ENCODE measurements around the gene ACTMAP. TPM values are rescaled to one million over a fixed set of nuclear protein-coding genes. Genes with fewer than 3 reads are reported as not detected.
A peak's percentile ranks its signal among the peaks of the same experiment; 100 is the strongest.
"Not testable (repeated sequence)": the region's sequence is repeated elsewhere in the genome, so short reads cannot be mapped to it uniquely, and the experiment has no call there.

The ACTMAP gene
- total RNA-seq, result 10 to 100 TPM; 13.7 to 18.2 TPM

- peaks cover 29% of the 10 kb centered on the region for H3K36me3 Mint-ChIP-seq
- no peaks in the 10 kb centered on the region for H3K27me3 Mint-ChIP-seq
- H3K4me3 Mint-ChIP-seq, result peak within 1 kb of the TSS; percentile 93
- DNase-seq (peak; percentile 100), ATAC-seq (peak; percentile 86)
- CTCF ChIA-PET, result interaction anchor here (0.7 to 3.8 kb wide), 7 partner anchors 21 to 87 kb away, joined by 3 to 15 read pairs (median 5); partner anchors contain the start of genes COQ8B, ITPKC and RAB4B
- H3K4me1 Mint-ChIP-seq, result peaks cover 36% of the 10 kb centered on the region
- H3K27ac Mint-ChIP-seq, result peak within 1 kb of the TSS; percentile 100
- no peaks in the 10 kb centered on the region for H3K9me3 Mint-ChIP-seq (ENCODE audit: low read depth)
Measured at GRCh38 chr19:40750058-40750873, at the start of gene ACTMAP. Gene ACTMAP, minus strand, starts transcription at chr19:40750477. Its CDS starts 674 bp downstream, at chr19:40749803.

- Mint-ChIP-seq H3K4me3 (peak overlapping the region; percentile 95), H3K27ac (peak overlapping the region; percentile 87), H3K27me3 (no peaks in the 10 kb centered on the region), H3K36me3 (peaks cover 34% of the 10 kb centered on the region), H3K9me3 (ENCODE audit: low read depth) (no peaks in the 10 kb centered on the region), H3K4me1 (peaks cover 64% of the 10 kb centered on the region)
- DNase-seq, result peak; percentile 63
- CTCF ChIA-PET, result interaction anchor here (0.6 to 2.8 kb wide), 3 partner anchors 21 to 83 kb away, joined by 3 to 8 read pairs (median 8); partner anchors contain the start of genes COQ8B, ITPKC and RAB4B
- ATAC-seq, result no peak
Measured at GRCh38 chr19:40799558-40800338, 49.5 kb upstream of the ACTMAP start.

- ATAC-seq, result peak; percentile 87
- Mint-ChIP-seq H3K27me3 (no peaks in the 10 kb centered on the region), H3K27ac (peak within 1 kb of the TSS; percentile 98), H3K4me1 (peaks cover 55% of the 10 kb centered on the region), H3K36me3 (peaks cover 28% of the 10 kb centered on the region), H3K4me3 (peak within 1 kb of the TSS; percentile 95), H3K9me3 (ENCODE audit: low read depth) (no peaks in the 10 kb centered on the region)
- peak; percentile 100 for DNase-seq
- CTCF ChIA-PET, result interaction anchor here (0.6 to 3.7 kb wide), 12 partner anchors 7 to 145 kb away, joined by 3 to 42 read pairs (median 5); partner anchors contain the start of genes COQ8B, ITPKC and RAB4B
Measured at GRCh38 chr19:40798683-40799557, 48.6 kb upstream of the ACTMAP start, which contains the start of gene EGLN2. Gene EGLN2, plus strand, starts transcription at chr19:40799191. Its CDS starts 1,382 bp downstream, at chr19:40800573.

- Mint-ChIP-seq H3K36me3 (peaks cover 25% of the 10 kb centered on the region), H3K27me3 (no peaks in the 10 kb centered on the region), H3K4me1 (peaks cover 48% of the 10 kb centered on the region), H3K27ac (peak overlapping the region; percentile 98), H3K4me3 (peak overlapping the region; percentile 95), H3K9me3 (ENCODE audit: low read depth) (no peaks in the 10 kb centered on the region)
- DNase-seq (peak; percentile 85), ATAC-seq (peak; percentile 35)
- CTCF ChIA-PET, result interaction anchor here (0.6 to 3.7 kb wide), 11 partner anchors 8 to 144 kb away, joined by 3 to 42 read pairs (median 5); partner anchors contain the start of genes COQ8B, ITPKC and RAB4B
Measured at GRCh38 chr19:40797963-40798682, 47.8 kb upstream of the ACTMAP start.

- Mint-ChIP-seq H3K9me3 (ENCODE audit: low read depth) (no peaks in the 10 kb centered on the region), H3K27ac (peak overlapping the region; percentile 33), H3K36me3 (peaks cover 25% of the 10 kb centered on the region), H3K4me3 (peak overlapping the region; percentile 7), H3K27me3 (no peaks in the 10 kb centered on the region), H3K4me1 (peaks cover 46% of the 10 kb centered on the region)
- no peak for DNase-seq
- CTCF ChIA-PET, result interaction anchor here (1.4 to 3.7 kb wide), 5 partner anchors 9 to 144 kb away, joined by 3 to 42 read pairs (median 5); partner anchors contain the start of gene RAB4B
- ATAC-seq, result no peak
Measured at GRCh38 chr19:40797166-40797962, 47.1 kb upstream of the ACTMAP start.

- no peak for ATAC-seq
- Mint-ChIP-seq H3K36me3 (peaks cover 16% of the 10 kb centered on the region), H3K27ac (no peak overlapping the region), H3K4me3 (no peak overlapping the region), H3K9me3 (ENCODE audit: low read depth) (no peaks in the 10 kb centered on the region), H3K4me1 (peaks cover 8% of the 10 kb centered on the region), H3K27me3 (no peaks in the 10 kb centered on the region)
- DNase-seq, result no peak
- CTCF ChIA-PET, result no interaction called here
Measured at GRCh38 chr19:40791996-40792395, 41.7 kb upstream of the ACTMAP start.

GRCh38 chr19:40791349-40791748 is 41.1 kb upstream of the ACTMAP start:
- DNase-seq (no peak), ATAC-seq (no peak)
- H3K4me1 Mint-ChIP-seq, result peaks cover 8% of the 10 kb centered on the region
- no peaks in the 10 kb centered on the region for H3K27me3 Mint-ChIP-seq
- no peak overlapping the region for H3K4me3 Mint-ChIP-seq
- H3K36me3 Mint-ChIP-seq, result peaks cover 14% of the 10 kb centered on the region
- H3K9me3 Mint-ChIP-seq (ENCODE audit: low read depth), result no peaks in the 10 kb centered on the region
- CTCF ChIA-PET, result no interaction called here
- no peak overlapping the region for H3K27ac Mint-ChIP-seq

- Mint-ChIP-seq H3K4me1 (peaks cover 6% of the 10 kb centered on the region), H3K27ac (no peak overlapping the region), H3K9me3 (ENCODE audit: low read depth) (no peaks in the 10 kb centered on the region), H3K4me3 (no peak overlapping the region), H3K27me3 (no peaks in the 10 kb centered on the region), H3K36me3 (peaks cover 16% of the 10 kb centered on the region)
- DNase-seq (no peak), ATAC-seq (no peak)
- CTCF ChIA-PET, result interaction anchor here (1.0 kb wide), 1 partner anchor 8 kb away, joined by 3 read pairs; the partner anchor contains the start of gene RAB4B
Measured at GRCh38 chr19:40786060-40787037, 36.1 kb upstream of the ACTMAP start.

GRCh38 chr19:40785526-40785925 is 35.2 kb upstream of the ACTMAP start:
- DNase-seq (no peak), ATAC-seq (no peak)
- H3K4me3 Mint-ChIP-seq, result no peak overlapping the region
- peaks cover 9% of the 10 kb centered on the region for H3K4me1 Mint-ChIP-seq
- H3K36me3 Mint-ChIP-seq, result peaks cover 20% of the 10 kb centered on the region
- no peaks in the 10 kb centered on the region for H3K9me3 Mint-ChIP-seq (ENCODE audit: low read depth)
- no peaks in the 10 kb centered on the region for H3K27me3 Mint-ChIP-seq
- CTCF ChIA-PET, result no interaction called here
- peak overlapping the region; percentile 41 for H3K27ac Mint-ChIP-seq

GRCh38 chr19:40784146-40784545 is 33.9 kb upstream of the ACTMAP start:
- Mint-ChIP-seq H3K4me1 (peaks cover 20% of the 10 kb centered on the region), H3K36me3 (peaks cover 18% of the 10 kb centered on the region)
- H3K27me3 Mint-ChIP-seq; DNase-seq; H3K27ac Mint-ChIP-seq; ATAC-seq; H3K9me3 Mint-ChIP-seq (ENCODE audit: low read depth); H3K4me3 Mint-ChIP-seq; CTCF ChIA-PET: not testable (repeated sequence)

- CTCF ChIA-PET, result no interaction called here
- Mint-ChIP-seq H3K27ac (no peak overlapping the region), H3K36me3 (peaks cover 18% of the 10 kb centered on the region), H3K4me3 (no peak overlapping the region), H3K9me3 (ENCODE audit: low read depth) (no peaks in the 10 kb centered on the region), H3K27me3 (no peaks in the 10 kb centered on the region), H3K4me1 (peaks cover 24% of the 10 kb centered on the region)
- DNase-seq, result no peak
- ATAC-seq, result no peak
Measured at GRCh38 chr19:40783711-40784110, 33.4 kb upstream of the ACTMAP start.
